Measurements from ENCODE around the gene EAF1.
A peak's percentile ranks its signal among the peaks of the same experiment; 100 is the strongest.
"Not testable (repeated sequence)": the region's sequence is repeated elsewhere in the genome, so short reads cannot be mapped to it uniquely, and the experiment has no call there.

The EAF1 gene

DNA sequence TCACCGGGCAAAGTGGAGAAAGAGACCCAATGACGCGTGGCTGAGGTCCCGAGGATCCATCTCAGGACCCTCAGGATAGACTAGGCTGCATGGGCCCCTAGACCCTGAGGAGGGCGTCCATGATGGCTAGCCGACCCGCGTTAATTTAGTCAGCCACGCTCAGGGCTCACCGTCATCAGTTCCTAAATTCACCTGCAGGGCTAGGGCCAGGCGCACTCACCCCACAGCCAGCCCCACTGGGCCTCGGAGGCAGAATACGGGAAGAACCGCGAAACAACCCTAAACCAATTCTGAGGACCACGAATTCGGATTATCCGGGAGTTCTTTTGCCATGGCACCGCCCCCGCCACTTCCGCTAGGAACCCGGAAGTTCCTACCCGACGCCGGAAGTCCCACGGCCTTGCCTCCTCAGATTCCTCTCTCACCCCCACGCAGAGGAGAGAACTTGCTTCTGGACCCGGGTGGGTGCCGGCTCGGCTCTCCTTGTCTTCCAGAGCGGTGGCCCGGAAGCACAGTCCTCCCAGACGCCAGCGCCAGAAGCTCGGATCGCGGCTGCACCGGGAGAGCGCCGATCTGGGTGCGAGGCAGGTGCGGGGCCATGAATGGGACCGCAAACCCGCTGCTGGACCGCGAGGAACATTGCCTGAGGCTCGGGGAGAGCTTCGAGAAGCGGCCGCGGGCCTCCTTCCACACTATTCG, at the start of gene EAF1, which contains the start of gene METTL6:
TSS of gene EAF1 (plus strand) at position 417 of the 699 bp plus-strand sequence. CDS start at position 599, 182 bp downstream.
TSS of gene METTL6 (minus strand) at position 363 of the 699 bp plus-strand sequence. CDS start 1,033 bp downstream, outside the sequence.
- DNase-seq: peak; percentile 20 to 91 (median 65)

GRCh38 chr3:15377961-15378791, 49.2 kb upstream of the EAF1 start:
- peak; percentile 37 to 98 (median 86) for DNase-seq

DNA sequence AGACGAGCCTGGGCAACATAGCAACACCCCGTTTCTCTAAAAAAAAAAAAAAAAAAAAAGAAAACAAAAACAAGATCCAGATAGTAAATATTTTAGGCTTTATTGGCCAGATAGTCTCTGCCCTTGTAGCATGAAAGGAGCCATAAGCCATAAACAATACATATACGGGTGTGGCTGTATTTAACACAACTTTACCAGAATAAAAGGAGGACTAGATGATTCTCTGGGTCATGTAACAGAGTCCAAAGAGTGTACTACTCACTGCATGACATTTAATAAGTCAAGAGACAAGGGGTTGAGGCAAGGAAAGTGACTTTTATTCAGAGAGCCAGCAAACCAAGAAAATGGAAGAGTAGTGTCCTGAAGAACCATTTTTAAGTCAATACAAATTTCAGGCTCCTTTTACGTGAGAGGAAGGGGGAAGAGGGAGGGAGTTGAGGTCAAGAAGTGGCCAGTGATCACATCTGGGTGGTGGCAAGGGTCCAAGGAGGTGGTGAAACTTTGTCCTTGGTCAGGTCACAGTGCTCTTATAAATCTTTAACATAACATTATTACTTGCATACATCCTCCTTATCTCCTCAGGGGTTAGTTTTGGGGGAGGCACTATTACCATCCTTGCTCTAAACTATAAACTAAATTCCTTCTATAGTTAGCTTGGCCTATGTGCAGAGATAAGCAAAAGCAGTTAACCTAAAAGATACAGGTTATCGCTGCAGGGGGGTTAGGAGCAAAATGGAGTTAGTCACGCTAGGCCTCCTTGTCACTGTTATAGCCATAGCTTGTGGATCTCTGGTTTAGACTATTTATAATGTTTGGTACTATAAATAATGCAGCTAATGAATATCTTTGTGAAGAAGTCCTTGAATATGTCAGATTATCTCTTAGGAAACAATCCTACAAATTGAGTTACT, 46.2 kb upstream of the EAF1 start:
- no peak for DNase-seq

DNA sequence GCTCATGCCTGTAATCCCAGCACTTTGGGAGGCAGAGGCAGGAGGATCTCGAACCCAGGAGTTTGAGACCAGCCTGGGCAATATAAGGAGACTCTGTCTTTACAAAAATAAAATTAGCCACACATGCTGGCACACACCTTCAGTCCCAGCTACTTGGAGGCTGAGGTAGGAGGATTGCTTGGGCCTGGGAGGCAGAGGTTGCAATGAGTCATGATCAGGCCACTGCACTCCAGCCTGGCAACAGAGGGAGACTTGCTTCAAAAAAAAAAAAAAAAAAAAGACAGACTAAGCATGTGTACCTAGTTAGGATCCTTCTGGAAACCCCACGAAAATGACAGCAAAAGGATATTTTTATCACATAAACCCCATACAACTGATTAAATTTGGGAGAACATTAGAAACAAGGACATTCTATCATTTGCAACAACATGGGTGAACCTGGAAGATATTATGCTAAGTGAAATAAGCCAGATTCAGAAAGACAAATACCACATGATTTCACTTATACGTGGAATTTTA, 44.9 kb upstream of the EAF1 start:
- no peak for DNase-seq

DNA sequence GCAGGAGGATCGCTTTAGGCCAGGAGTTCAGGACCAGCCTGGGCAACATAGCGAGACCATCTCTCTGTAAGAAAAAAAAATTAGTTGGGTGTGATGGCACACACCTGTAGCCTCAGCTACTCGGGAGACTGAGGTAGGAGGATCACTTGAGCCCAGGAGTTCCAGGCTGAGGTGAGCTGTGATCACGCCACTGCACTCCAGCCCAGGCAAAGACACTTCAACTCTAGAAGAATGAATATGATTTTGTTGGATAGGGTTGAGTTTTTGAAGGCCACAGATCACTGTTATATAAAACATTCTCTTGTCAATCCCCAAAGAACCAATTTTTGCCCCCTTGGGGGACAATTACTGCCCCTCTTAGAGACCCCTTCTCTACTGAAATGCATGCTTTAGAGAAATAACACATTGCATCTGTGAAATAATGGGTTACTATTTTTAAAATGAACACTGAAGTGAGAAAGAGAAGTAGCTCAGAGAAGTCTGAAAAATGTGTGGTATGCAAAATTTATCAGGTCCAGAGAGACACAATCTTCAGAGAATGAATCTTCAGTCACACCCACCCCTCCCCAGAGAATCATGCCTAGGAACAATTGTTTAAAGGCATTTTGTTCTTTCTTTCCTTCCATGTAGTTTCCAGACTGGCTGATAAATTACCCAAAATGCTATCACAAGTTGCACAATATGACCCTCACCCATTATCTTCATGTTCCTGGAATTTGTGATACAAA, 42.7 kb upstream of the EAF1 start:
- no peak for DNase-seq

DNA sequence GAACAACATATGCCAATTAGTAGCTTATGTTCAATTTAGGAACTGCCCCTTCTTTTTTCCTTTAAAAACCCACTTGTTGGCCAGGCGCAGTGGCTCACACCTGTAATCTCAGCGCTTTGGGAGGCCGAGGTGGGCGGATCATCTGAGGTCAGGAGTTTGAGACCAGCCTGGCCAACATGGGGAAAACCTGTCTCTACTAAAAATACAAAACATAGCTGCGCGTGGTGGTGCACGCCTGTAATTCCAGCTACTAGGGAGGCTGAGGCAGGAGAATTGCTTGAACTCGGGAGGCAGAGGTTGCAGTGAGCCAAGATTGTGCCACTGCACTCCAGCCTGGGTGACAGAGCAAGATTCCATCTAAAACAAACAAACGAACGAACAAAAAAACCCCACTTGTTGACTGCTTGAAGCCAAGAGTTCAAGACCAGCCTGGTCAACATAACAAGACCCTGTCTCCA, 42.1 kb upstream of the EAF1 start:
- DNase-seq: not testable (repeated sequence)

GRCh38 chr3:15385901-15386653, 41.3 kb upstream of the EAF1 start:
- no peak for DNase-seq

DNA sequence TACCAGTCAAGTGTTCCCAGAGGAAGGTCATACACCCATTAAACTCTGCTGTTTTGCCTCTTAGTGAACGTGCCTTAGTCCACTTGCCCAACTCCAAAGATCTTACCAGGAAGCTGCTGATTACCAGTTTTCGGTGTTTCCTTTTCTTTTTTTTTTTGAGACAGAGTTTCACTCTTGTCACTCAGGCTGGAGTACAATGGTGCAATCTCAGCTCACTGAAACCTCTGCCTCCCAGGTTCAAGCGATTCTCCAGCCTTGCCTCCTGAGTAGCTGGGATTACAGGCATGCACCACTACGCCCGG, 40.8 kb upstream of the EAF1 start:
- not testable (repeated sequence) for DNase-seq

- no peak for DNase-seq
Measured at GRCh38 chr3:15387171-15387581, 40.2 kb upstream of the EAF1 start.

DNA sequence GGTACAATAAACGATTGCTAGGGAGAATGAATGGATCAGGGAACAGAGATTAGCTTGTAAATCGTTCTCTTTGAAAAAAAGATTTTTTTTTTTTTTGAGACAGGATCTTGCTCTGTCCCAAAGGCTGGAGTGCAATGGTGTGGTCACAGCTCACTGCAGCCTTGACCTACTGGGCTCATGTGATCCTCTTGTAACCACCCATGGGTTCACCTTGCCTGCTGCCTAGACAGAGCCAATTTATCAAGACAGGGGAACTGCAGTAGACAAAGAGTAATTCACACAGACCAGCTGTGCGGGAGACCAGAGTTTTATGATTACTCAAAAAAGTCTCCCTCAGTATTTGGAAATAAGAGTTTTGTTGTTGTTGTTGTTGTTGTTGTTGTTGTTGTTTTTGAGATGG, 39.7 kb upstream of the EAF1 start:
- DNase-seq: no peak

DNA sequence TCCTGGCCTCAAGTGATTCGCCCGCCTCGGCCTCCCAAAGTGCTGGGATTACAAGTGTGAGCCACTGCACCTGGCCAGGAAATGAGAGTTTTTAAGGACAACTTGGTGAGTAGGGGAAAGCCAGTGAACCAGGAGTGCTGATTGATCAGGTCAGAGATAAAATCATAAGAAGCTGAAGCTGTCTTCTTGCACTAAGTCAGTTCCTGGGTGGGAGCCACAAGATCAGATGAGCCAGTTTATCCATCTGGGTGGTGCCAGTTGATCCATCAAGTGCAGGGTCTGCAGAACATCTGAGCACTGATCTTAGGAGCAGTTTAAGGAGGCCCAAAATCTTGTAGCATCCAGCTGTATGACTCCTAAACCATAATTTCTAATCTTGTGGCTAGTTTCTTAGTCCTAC, 39.1 kb upstream of the EAF1 start:
- DNase-seq: not testable (repeated sequence)

DNA sequence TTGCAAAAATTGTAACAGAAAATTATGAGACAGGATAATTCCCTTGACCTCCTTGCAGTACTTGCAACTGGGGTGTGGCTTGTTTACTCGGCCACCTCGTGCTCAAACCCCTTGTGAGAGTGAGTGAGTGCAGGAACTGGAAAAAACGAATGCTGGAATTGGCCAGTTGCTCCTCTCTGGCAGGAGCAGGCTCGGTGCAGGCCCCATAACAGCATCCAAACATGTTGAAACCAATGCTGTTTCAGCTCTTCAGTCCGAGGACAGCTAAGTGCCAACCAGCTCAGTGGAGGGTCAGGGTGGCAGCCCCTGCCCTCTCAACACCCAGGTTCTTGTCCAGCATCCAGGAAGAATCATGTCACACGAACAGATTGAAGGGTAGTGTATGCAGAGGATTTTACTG, 36.9 kb upstream of the EAF1 start:
- no peak for DNase-seq

DNA sequence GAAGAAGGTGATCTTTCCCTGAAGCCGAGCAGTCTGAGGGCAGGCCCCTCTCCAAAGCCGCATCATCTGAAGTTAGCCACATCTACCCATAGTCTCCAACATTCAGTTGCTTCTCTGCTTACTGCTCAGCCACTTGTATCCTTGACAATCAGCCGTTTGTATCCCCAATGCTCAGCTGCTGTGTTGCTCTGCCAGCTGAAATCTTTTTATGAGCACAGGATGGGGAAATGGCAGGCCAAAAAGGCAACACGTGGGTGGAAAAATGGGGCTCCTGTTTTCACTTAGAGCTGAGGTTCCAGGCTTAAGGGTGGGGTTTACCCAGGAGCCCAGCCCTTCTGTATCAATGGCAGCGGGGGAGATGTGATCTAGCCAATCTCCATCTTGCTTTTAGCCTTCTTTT, 36.4 kb upstream of the EAF1 start:
- peak in 2 of 51 donors; percentile 2 to 4 for DNase-seq

GRCh38 chr3:15393252-15393651, 34.1 kb upstream of the EAF1 start:
- DNase-seq: not testable (repeated sequence)

GRCh38 chr3:15398731-15399133, 28.7 kb upstream of the EAF1 start:
- not testable (repeated sequence) for DNase-seq

DNA sequence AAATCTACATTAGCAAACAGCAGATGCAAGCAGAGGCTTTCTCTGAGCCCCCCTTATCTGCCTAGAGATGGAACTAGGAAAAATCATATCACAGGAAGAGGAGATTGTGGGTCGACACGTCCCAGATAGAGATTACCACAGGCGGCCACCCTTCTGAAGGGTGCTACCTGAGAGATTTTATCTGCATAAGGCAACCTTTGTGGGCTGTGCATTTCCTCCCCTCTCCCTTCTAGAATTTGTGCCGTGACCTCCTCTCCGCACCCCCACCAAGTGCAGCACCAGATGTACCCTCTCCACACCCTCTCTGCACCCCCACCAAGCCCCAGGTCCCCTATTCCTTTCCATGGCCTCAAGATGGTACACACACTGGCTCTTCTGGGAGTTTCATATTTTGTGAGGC, 27.4 kb upstream of the EAF1 start:
- DNase-seq: no peak

GRCh38 chr3:15401936-15402335, 25.5 kb upstream of the EAF1 start:
- no peak for DNase-seq

DNA sequence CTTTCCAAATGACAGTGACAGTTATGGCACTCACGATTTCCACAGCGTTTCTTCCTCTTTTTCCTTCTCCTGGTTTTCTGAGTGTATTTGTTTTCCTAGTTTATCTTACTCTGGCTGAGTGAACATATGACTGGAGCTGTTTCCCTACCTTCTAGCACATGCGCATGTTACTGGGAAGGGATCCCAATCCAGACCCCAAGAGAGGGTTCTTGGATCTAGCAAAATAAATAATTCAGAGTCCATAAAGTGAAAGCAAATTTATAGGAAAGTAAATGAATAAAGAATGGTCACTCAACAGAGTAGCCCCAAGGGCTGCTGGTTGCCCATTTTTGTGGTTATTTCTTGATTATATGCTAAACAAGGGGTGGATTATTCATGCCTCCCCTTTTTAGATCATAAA, 23.9 kb upstream of the EAF1 start:
- no peak for DNase-seq

DNA sequence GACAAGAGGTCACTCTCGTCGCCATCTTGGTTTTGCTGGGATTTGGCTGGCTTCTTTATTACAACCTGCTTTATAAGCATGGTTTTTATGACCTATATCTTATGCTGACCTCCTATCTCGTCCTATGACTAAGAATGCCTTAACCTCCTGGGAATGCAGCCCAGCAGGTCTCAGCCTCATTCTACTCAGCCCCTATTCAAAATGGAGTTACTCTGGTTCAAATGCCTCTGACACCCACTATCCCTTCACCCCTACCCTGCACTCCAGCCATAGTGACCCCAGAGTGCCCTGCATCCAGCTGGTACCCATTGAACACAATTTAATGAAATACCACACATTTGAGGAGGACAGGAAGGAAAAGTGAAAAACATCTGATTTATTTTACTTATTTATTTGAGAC, 23.4 kb upstream of the EAF1 start:
- no peak for DNase-seq

DNA sequence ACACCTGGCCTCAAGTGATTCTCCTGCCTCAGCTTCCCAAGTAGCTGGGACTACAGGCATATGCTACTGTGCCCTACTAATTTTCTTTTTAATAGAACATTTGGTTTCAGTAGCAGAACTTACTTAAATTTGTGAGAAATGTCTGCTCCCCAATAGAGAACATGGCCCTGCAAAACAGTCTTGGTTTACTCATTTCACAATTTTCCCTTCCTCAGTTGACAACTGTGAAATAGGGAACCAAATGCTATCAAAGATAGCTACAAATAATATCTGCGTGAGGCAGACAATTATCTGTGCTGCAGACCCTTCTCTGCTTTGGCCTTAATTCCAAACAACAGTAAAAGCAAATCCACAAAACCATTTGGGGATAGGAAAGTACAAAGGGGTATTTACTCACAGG, 22.6 kb upstream of the EAF1 start:
- DNase-seq: no peak

Data from hypothalamus (tissue), 51 donors.